Brain pericyte (primary cell): ENCODE data around the gene TNFRSF19.

Experiments
- DNase-seq: peaks from one replicate; pipeline ENCODE4 v3.0.0-alpha.2; 2012; ENCODE audit warnings: low read depth, low spot score

Gene TNFRSF19

DNA sequence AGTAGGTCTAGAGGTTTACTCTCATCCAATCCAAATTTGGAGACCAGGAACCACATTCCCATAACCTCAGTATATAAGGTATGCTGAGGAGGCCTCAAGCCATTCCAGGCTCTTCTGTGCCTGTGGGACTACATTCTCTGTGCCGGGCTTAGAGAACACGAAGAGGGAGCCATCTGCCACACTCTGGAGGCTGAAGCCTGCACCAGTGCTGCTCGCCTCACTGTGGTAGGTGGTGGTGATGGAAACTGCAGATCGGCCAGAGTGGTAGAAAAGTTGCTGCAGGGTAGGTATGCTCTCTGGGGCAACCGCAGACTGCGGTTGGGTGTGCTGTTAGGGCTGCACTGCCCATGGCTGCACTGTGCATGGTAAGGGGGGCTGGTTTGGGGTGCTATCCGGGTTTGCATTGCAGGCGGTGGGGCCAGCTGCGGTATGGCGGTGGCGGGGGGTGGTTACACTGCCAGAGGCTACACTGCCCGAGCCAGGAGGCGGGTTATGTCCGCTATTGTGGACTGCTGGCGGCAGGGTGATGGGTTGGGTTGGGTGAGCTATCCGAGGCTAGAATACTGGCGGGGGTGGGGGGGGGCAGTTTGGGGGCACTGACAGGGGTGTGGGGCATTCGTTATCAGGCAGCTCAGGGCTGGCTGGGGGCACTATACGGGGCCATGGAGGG, 145.0 kb downstream of the TNFRSF19 start:
- no peak for DNase-seq

DNA sequence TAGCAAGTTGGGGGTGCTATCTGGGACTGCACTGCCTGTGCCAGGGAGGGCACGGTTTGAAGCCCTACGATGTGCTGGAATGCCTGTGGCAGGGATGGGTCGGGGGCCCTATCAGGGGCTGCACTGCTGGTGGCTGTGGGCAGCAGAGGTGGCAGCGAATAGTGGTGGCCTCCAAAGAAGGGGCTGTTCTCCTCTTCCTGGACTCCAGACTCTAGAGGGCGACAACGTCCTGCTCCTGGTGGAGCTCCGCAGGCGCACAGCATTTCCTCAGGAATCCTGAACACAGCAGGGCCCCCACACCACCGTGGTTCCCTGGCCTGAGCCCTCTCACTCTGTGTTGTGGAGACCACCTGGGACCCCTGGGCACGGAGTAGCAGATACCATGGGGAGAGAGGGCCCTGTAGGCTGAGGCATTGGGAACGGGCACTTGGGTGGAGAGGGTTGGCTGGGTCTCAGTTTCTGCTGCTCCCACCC, 145.6 kb downstream of the TNFRSF19 start:
- no peak for DNase-seq

DNA sequence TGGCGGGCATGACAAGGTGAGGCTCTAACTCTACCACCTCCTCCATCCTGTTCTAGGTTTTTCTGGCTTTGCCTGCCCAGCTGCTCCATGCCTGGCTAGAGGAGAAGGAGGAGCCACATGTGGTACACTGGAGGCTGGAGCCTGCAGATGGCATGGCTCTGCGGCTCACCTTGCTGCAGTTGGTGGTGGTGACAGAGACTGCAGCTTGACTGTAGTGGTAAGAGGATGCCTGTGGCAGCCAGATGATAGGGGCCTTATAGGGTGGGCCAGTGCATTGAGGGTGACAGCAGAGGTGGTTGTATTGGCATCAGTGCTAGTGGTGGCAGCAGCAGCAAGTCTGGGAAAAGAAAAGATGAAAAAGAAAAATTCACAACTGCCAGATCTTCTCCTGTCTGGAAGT, 146.2 kb downstream of the TNFRSF19 start:
- no peak for DNase-seq

DNA sequence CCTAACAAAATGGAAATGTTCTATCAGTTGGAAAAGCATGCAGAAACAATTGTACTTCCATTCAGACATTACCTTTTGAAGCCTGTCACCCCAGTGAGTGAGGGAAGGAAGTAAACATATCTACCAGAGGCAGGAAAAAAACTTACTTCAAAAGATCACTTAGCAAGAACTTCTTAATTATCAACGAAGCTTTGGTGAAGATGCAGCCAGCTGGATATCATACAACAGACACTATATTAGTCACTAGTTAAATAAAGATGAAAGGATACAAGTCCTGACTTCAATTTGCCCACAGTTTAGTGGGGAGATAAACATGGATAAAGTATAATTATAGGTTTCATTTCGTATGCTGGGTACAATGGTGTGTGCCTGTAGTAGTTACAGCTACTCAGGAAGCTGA, 148.8 kb downstream of the TNFRSF19 start:
- DNase-seq: no peak

DNA sequence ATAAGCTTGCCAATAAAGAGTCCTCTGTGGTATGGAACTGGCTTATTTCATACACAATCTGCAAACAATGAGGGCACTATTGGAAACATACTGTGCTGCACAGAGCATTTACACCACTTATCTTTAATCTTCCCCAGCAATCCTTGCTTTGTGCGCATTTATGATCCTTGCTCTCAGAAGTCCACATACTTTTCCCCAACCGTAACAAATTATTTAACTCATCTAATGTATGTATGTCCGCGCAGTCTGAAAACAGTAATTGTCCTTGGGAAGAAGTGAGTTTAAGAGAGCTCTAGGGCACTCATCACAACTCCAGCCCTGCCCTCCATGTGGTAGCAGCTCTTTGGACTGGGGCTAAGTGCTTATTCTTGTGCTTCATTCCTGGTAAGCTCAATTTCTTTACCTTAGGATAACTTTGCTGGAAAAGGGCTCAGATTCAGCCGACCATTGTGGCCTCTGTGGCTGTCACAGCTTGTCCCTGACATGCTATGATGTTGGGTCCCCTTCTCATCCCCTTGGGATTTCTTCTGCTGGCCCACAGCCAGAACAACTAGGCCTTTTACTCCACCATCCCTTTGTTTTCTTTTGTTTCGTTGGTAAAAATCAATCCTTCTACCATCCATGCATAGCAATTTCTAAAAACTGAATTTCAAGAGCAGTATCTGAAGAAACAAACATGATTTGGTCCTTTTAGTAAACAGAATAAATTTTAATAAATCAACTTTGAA, 152.7 kb downstream of the TNFRSF19 start:
- DNase-seq: no peak

DNA sequence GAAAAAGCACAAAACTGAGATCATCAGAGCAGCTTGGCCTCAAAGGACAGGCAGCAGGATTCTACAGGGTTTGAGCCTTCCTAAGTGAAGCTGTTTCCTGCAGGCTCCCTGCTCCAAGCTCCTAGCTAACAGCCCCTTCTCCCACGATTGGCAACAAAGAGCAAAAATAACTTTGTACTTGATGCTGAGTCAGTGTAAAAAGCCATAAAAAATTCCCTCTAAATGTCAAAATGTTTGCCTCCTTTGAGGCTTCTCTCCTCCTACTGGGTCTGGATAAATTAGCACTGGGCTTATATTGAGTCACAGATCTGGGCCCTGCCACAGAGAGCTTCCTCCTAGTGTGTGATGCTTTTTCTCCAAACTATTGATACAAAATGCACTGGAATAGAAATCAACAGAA, 153.3 kb downstream of the TNFRSF19 start:
- DNase-seq: no peak

DNA sequence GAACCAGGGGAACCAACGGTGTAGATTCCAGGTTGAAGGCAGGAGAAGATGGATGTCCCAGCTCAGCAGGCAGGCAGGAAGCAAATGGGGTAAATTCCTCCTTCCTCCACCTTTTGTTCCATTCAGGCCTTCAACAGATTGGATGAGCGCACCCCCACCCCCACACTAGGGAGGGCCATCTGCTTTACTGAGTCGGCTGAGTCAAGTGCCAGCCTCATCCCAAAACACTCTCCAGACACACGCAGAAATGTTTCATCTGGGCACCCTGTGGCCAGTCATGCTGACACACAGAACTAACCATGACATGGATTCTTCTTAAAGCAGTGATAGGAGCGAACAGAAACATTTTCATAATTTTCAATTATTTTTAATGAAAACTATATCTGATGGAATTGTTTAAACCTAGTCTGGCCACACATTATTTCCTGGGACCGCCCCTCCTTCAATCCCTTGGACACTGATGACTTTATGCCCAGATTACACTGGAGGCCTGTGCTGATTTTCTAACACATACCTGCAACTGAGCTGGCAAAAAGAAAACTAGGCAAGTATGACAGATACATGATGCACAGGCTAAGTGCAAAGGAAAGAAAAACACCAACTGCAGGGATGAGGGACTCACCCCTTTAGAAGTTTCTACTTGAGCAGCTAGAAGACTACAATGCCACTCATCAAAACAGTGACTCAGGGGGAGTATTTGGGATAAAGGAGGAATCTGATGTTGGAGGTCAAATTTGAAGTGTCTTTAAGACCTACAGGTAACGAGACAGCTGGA, 154.2 kb downstream of the TNFRSF19 start:
- no peak for DNase-seq
